Ovary (tissue), 3 donors: ENCODE data around the gene PRXL2C.

ENCODE experiments used
- CTCF ChIP-seq, 3 donors: fragments of 450-650 bp in 2 of 3; fragments of 200-600 bp in 1 of 3; IDR thresholded peaks; one replicate each; pipeline versions ENCODE4 v1.5.1 to v1.8.0; 2016 to 2022; ENCODE audit warnings: antibody characterized with exemption in 3 of 3, mild to moderate bottlenecking in 1 of 3
- EP300 ChIP-seq: sonication (generic); formaldehyde crosslinking; IDR thresholded peaks from one replicate; pipeline ENCODE4 v1.6.1; 2017; ENCODE audit warnings: antibody characterized with exemption
- POLR2A ChIP-seq: fragments of 450-650 bp; IDR thresholded peaks from one replicate; pipeline ENCODE4 v1.6.1; 2017; ENCODE audit warnings: antibody characterized with exemption, mild to moderate bottlenecking, moderate library complexity
- donor health status: DM: no; HTN: no; CAD: no.

DNA sequence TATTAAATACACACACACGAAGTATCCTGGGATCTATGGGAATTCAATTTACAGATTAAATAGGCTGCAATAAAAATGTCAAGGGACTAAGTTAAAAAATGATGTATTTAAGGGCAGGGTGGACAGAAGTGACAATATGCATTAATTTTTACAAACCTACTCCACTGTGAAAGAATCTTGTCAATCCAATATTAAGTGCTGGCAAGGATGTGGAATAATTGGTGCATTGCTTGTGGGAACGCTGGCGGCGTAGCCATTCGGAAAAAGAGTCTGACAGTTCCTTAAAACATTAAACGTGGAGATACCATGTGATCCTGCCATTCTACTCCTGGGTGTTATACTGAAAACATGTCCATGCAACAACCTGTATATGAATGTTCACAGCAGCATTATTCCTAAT, 39.7 kb downstream of the PRXL2C start:
- TF ChIP-seq CTCF (IDR thresholded peaks at IDR 0.05) (no peak), POLR2A (no peak), EP300 (no peak)
